Ovary (tissue), 3 donors: ENCODE results near the gene TMEM69.

Source experiments
- CTCF ChIP-seq, 3 donors: fragments of 450-650 bp in 2 of 3; fragments of 200-600 bp in 1 of 3; IDR thresholded peaks; one replicate each; pipeline versions ENCODE4 v1.5.1 to v1.8.0; 2016 to 2022; ENCODE audit warnings: antibody characterized with exemption in 3 of 3, mild to moderate bottlenecking in 1 of 3
- POLR2A ChIP-seq: fragments of 450-650 bp; IDR thresholded peaks from one replicate; pipeline ENCODE4 v1.6.1; 2017; ENCODE audit warnings: antibody characterized with exemption, mild to moderate bottlenecking, moderate library complexity
- donor health status: DM: no; HTN: no; CAD: no.

- TF ChIP-seq POLR2A (no peak), CTCF (IDR thresholded peaks at IDR 0.05) (no peak)
These were observed 43.3 kb upstream of the TMEM69 start for GRCh38 chr1:45644661-45645060.
